NCI-H460 (cell line): ENCODE data around the gene PFKFB1. TPM values are rescaled to one million over a fixed set of nuclear protein-coding genes. Genes with fewer than 3 reads are reported as not detected.

Experiments
- DNase-seq: peaks from one replicate; pipeline ENCODE4 v3.0.0-alpha.2; 2016; ENCODE audit warnings: low read depth; ENCODE audit errors: extremely low read depth
- polyA plus RNA-seq: library from polyadenylated mRNA; depleted of rRNA; stranded (reverse); fragments of >200 nt; gene quantifications from 2 replicates; pipeline ENCODE4 v1.2.3, GENCODE V29; 2014; cell fraction: nucleus; rRNA removed
- total RNA-seq: library from RNA; depleted of rRNA; stranded (reverse); fragments of >200 nt; shearing (Covaris generic); gene quantifications from 2 replicates; pipeline ENCODE4 v1.2.3, GENCODE V29; 2014; rRNA removed

The PFKFB1 gene
- total RNA-seq = 0.35 TPM in 1 of 2 replicates, not detected in the other
- not detected in 2 replicates for polyA plus RNA-seq

DNA sequence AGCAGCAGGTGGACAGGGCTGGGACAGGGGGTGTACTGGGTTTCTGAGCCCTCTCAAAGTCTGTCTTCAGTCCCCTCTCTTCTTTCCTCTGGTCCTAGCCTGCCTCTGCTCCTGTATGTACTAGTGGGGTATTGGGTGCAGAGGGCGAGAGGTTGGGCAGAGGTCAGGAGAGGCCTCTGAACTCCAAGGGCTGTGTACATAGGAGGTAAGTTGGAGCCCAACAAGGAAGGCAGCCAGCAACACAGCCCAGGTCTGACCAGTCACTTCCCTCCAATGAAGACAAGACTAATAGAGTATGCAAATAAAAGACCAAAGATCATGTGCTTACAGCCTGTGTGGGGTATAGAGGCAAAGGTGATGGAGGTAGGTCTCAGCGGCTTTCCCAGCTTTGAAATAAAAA, at the start of gene PFKFB1:
TSS of gene PFKFB1 (minus strand) at position 90 of the 400 bp plus-strand sequence. CDS start 181 bp downstream, outside the sequence.
- no peak for DNase-seq

GRCh38 chrX:55041514-55041913, 47.5 kb upstream of the PFKFB1 start:
- DNase-seq = no peak

DNA sequence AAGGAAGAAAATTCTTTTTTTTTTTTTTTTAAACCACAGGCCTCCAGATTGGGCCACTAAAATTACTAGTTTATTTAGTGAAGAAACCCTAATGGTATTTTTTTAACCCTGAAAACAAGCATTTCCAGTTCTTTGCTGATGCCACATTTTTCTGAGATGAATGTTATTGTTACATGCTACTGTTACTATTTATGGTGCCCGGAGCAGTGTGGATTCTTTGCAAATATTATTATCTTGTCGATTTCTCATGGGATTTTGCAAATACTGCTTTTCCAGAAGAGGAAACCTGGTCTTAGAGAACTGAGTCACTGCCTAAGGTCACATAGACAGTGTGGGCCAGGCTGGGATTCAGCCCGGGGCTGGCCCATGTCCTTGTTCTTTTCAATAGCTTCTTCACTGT, 45.5 kb upstream of the PFKFB1 start:
- no peak for DNase-seq

DNA sequence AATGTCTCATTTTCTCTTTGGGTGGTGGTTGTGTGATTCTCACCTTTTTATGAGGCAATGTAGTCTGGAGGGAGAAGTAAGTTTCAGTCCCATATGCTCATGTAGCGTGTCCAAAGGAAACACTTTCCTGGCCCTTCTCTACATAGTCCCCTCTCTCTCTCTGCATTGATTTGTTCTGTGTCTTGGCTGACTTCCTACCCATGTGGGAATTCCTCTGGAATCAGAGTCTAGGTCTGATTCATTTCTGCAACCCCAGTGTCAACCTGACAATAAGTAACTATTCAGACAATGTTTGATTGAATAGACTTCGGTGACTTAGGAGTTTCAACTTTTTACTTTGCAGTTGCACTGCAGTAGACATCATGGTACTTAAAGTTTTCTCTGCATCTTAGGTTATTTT, 39.4 kb upstream of the PFKFB1 start:
- DNase-seq = no peak

- no peak for DNase-seq
Observed at GRCh38 chrX:55030271-55031205, 36.5 kb upstream of the PFKFB1 start, which contains the start of gene ALAS2. ALAS2 (minus strand) TSS chrX:55030977; CDS start chrX:55026000, 4,977 bp downstream.

GRCh38 chrX:55029291-55029690, 35.3 kb upstream of the PFKFB1 start:
- DNase-seq = no peak

- DNase-seq = no peak
Observed at GRCh38 chrX:55028611-55029010, 34.6 kb upstream of the PFKFB1 start.

DNA sequence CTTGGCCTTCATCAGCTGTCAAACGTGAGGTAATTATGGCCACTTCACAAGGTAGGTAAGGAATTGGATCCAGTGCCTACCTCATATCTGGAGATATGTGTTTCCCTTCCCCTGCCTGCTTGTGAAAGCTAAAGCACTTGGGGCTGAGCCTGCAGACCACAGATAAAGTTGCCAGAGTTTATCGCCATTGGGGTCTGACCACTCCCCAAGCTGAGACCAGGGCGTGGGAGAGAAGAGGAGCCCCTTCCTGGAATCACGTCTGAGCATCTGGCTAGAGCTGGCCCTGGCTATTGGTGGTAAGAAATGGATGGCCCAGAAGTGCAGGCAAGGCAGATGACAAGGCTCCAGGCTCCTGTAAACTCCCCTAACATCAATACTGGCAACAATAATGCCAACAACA, 34.1 kb upstream of the PFKFB1 start:
- no peak for DNase-seq

GRCh38 chrX:55026840-55027239, 32.9 kb upstream of the PFKFB1 start:
- DNase-seq = no peak

GRCh38 chrX:55026143-55026542, 32.2 kb upstream of the PFKFB1 start:
- DNase-seq = no peak

GRCh38 chrX:55014897-55015299, 20.9 kb upstream of the PFKFB1 start:
- DNase-seq = no peak

- DNase-seq = no peak
Observed at GRCh38 chrX:55011294-55011693, 17.3 kb upstream of the PFKFB1 start.

GRCh38 chrX:55008571-55009358, 14.8 kb upstream of the PFKFB1 start:
- no peak for DNase-seq

GRCh38 chrX:55007656-55008055, 13.7 kb upstream of the PFKFB1 start:
- DNase-seq = no peak

DNA sequence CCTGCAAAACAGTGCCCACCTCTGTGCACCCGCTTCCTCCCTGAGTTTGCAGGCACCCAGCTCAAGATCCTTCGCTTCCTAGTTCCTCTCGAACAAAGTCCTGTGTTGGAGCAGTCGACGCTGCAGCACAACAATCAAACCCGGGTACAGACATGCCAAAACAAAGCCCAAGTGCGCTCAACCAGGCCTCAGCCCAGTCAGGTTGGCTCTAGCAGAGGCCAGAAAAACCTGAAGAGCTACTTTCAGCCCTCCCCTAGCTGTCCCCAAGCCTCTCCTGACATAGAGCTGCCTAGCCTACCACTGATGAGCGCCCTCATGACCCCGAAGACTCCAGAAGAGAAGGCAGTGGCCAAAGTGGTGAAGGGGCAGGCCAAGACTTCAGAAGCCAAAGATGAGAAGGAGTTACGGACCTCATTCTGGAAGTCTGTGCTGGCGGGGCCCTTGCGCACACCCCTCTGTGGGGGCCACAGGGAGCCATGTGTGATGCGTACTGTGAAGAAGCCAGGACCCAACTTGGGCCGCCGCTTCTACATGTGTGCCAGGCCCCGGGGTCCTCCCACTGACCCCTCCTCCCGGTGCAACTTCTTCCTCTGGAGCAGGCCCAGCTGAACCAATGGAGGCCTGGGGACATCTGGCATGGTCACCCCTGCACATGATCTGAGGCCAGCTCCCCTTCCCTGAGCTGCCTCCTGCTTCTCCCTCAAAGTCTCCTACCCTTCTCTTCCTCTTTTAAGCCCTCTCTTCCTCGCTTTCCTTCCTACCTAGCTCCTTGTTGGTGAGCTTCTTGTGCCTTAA, 13.0 kb upstream of the PFKFB1 start:
- no peak for DNase-seq

- DNase-seq = no peak
Observed at GRCh38 chrX:55005256-55005655, 11.3 kb upstream of the PFKFB1 start.

GRCh38 chrX:55004231-55004630, 10.2 kb upstream of the PFKFB1 start:
- no peak for DNase-seq

DNA sequence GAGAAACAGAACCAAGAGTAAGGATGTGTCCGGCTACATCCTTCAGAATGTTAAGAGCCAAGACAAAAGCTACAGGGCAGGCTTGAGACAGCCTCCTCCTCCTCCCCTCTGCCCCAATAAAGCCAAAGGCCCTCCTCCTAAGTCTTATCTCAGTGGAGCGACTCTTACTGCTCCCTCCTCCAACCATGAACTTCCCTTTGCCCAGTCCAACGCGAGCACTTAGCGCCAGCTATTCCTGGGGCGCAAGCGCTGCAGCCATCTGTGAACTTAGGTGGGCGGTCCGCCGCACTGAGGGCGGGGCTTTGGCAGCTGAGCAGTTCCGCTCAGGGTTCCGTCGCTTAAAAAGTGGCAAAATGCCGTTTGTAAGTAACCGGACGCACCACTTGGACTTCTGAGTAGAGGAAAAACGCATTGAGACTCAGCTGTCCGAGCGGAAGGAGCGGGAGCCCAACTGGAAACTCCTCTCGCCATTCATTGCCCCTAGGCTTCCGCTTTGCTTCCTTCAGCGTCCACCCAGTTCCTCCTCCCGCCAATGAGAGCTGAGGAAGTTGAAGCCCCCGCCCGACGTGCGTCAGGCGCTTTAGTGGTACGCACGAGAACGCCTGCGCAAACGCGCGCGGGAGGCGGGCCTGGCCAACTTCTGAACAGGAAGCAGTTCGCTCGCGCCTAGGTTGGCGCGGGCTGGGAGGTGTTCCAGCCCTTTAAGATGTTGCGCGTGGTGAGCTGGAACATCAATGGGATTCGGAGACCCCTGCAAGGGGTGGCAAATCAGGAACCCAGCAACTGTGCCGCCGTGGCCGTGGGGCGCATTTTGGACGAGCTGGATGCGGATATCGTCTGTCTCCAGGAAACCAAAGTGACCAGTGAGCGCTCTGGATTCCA, 6.0 kb upstream of the PFKFB1 start, which contains the start of gene APEX2:
TSS of gene APEX2 (plus strand) at position 647 of the 882 bp plus-strand sequence. CDS start at position 707, 60 bp downstream.
- DNase-seq = peak; percentile 90

DNA sequence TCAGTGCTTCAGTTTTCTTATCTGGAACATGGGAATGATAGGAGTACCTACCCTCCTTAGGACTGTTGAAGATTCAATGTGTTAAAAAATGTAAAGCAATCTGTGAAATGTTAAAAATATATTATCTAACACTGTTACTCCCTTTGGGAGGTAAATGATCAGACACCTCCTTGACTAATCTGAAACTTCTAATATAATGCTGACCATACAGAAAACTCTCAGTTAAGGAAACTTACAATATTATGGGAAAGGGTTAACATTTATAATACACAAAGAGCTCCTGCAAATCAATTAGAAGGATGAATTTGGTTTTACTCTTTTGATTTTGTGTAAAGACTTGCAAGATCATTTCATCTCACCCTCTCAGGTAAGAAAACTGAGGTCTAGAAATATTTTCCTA, 1.6 kb upstream of the PFKFB1 start:
- DNase-seq = no peak
